SK-N-SH (cell line): ENCODE results near the gene WWOX. TPM values are rescaled to one million over a fixed set of nuclear protein-coding genes. Genes with fewer than 3 reads are reported as not detected.

ENCODE experiments used
- CTCF ChIA-PET: fragments of 300-600, 350-600 bp; formaldehyde crosslinking; extraction: SDS; loops from one replicate; lab custom pipeline; 2021; lab: Yijun Ruan, JAX
- POLR2A ChIA-PET: fragments of 350-600 bp; sonication (Branson Sonifier 250); formaldehyde crosslinking; extraction: SDS; loops from one replicate; lab custom pipeline; 2020; ENCODE audit warnings: antibody characterized with exemption, inconsistent platforms; lab: Yijun Ruan, JAX
- DNase-seq: peaks from one replicate; pipeline ENCODE4 v3.0.0; 2012
- H2AFZ ChIP-seq: fragments of 200-600 bp; sonication (generic); 2 replicates; pipeline ENCODE4 v1.8.1; 2016; ENCODE audit warnings: antibody characterized with exemption, mild to moderate bottlenecking, low read depth
- H3F3A ChIP-seq: fragments of 200-600 bp; sonication (generic); replicated peaks from 2 replicates; pipeline ENCODE3; 2016; ENCODE audit warnings: antibody characterized with exemption, mild to moderate bottlenecking; ENCODE audit not compliant: insufficient read depth
- H3K27ac ChIP-seq, 2 experiments: fragments of 200-500 bp in 1 of 2; fragments of 200-600 bp in 1 of 2; sonication (Bioruptor generic) in 1 of 2; sonication (generic), shearing (Covaris generic) in 1 of 2; 2 replicates each; pipeline versions ENCODE4 v1.5.1 to v1.6.1; 2014 to 2016; ENCODE audit warnings: low read depth in 2 of 2, inconsistent platforms in 1 of 2, low read length in 1 of 2, mild to moderate bottlenecking in 1 of 2, mixed read lengths in 1 of 2
- H3K27me3 ChIP-seq: fragments of 200-600 bp; sonication (generic), shearing (Covaris generic); 2 replicates; pipeline ENCODE4 v1.6.1; 2016; ENCODE audit warnings: mixed run types; ENCODE audit not compliant: insufficient read depth
- H3K36me3 ChIP-seq, 2 experiments: fragments of 200-500 bp in 1 of 2; fragments of 200-600 bp in 1 of 2; sonication (Bioruptor generic) in 1 of 2; sonication (generic) in 1 of 2; replicated peaks in 1 of 2; 2 replicates each; pipeline versions ENCODE3 to v1.5.1; 2014 to 2016; ENCODE audit warnings: low read length in 1 of 2, mild to moderate bottlenecking in 1 of 2; ENCODE audit not compliant: insufficient read depth in 2 of 2, control insufficient read depth in 1 of 2
- H3K4me1 ChIP-seq, 2 experiments: fragments of 200-500 bp in 1 of 2; fragments of 200-600 bp in 1 of 2; sonication (Bioruptor generic) in 1 of 2; sonication (generic), shearing (Covaris generic) in 1 of 2; 2 replicates each; pipeline versions ENCODE4 v1.5.1 to v1.6.1; 2014 to 2016; ENCODE audit warnings: low read depth in 1 of 2, low read length in 1 of 2, mixed run types in 1 of 2; ENCODE audit not compliant: insufficient read depth in 2 of 2, control insufficient read depth in 1 of 2
- H3K4me2 ChIP-seq: fragments of 200-600 bp; sonication (generic), shearing (Covaris generic); 2 replicates; pipeline ENCODE4 v1.6.1; 2017; ENCODE audit warnings: mixed run types
- H3K4me3 ChIP-seq, 2 experiments: fragments of 200-500 bp in 1 of 2; fragments of 200-600 bp in 1 of 2; sonication (Bioruptor generic) in 1 of 2; sonication (generic), shearing (Covaris generic) in 1 of 2; 2 replicates each; pipeline versions ENCODE4 v1.5.1 to v1.8.1; 2014 to 2016; ENCODE audit warnings: low read depth in 2 of 2, inconsistent platforms in 1 of 2, low read length in 1 of 2, mild to moderate bottlenecking in 1 of 2, mixed read lengths in 1 of 2, moderate library complexity in 1 of 2
- H3K79me2 ChIP-seq: fragments of 200-600 bp; sonication (generic); 2 replicates; pipeline ENCODE4 v1.8.1; 2017; ENCODE audit warnings: mild to moderate bottlenecking; ENCODE audit not compliant: insufficient read depth
- H3K9ac ChIP-seq: fragments of 200-600 bp; sonication (generic); 2 replicates; pipeline ENCODE4 v1.6.1; 2017; ENCODE audit warnings: mixed run types
- H3K9me2 ChIP-seq: fragments of 200-600 bp; sonication (generic); 2 replicates; pipeline ENCODE4 v1.6.1; 2017; ENCODE audit warnings: mixed run types
- H3K9me3 ChIP-seq: fragments of 200-600 bp; sonication (generic); 2 replicates; pipeline ENCODE4 v1.6.1; 2017; ENCODE audit warnings: mixed run types, mild to moderate bottlenecking, moderate library complexity
- H4K20me1 ChIP-seq: fragments of 200-600 bp; sonication (generic); 2 replicates; pipeline ENCODE4 v1.6.1; 2017; ENCODE audit warnings: mild to moderate bottlenecking, mixed run types; ENCODE audit not compliant: insufficient read depth
- CHD2 ChIP-seq: fragments of 150-350 bp; IDR thresholded peaks from 2 replicates; pipeline ENCODE4 v1.6.1; 2018; ENCODE audit warnings: low read length; ENCODE audit not compliant: partially characterized antibody
- ELF1 ChIP-seq: IDR thresholded peaks from 2 replicates; pipeline ENCODE4 v1.4.0; 2012
- EP300 ChIP-seq, 2 experiments: IDR thresholded peaks; 2 replicates each; pipeline versions ENCODE4 v1.4.0 to v1.6.1; 2012; ENCODE audit warnings: borderline replicate concordance in 1 of 2, low read depth in 1 of 2, low read length in 1 of 2
- EZH2phosphoT487 ChIP-seq: fragments of 200-600 bp; sonication (generic); IDR thresholded peaks from 2 replicates; pipeline ENCODE4 v1.6.1; 2017; ENCODE audit warnings: low read depth, mixed run types, mild to moderate bottlenecking, antibody characterized with exemption, moderate library complexity, borderline replicate concordance
- FOXM1 ChIP-seq: IDR thresholded peaks from 2 replicates; pipeline ENCODE4 v1.4.0; 2012; ENCODE audit warnings: low read depth, mild to moderate bottlenecking
- GABPA ChIP-seq: IDR thresholded peaks from 2 replicates; pipeline ENCODE4 v1.4.0; 2012; ENCODE audit warnings: low read depth, mild to moderate bottlenecking
- JUND ChIP-seq: IDR thresholded peaks from 2 replicates; pipeline ENCODE4 v1.4.0; 2012
- MEF2A ChIP-seq: IDR thresholded peaks from 2 replicates; pipeline ENCODE4 v1.4.0; 2012; ENCODE audit warnings: low read depth, borderline replicate concordance
- MXI1 ChIP-seq: IDR thresholded peaks from 2 replicates; pipeline ENCODE4 v1.6.1; 2012; ENCODE audit warnings: mild to moderate bottlenecking, low read depth, low read length, improper control_type of control experiment
- NFIC ChIP-seq: IDR thresholded peaks from 2 replicates; pipeline ENCODE4 v1.4.0; 2012; ENCODE audit warnings: borderline replicate concordance
- NRF1 ChIP-seq: IDR thresholded peaks from 2 replicates; pipeline ENCODE4 v1.6.1; 2012; ENCODE audit warnings: low read depth, mild to moderate bottlenecking, low read length
- RCOR1 ChIP-seq: fragments of 150-350 bp; IDR thresholded peaks from 2 replicates; pipeline ENCODE4 v1.6.1; 2017; ENCODE audit warnings: antibody characterized with exemption, low read length
- RXRA ChIP-seq: IDR thresholded peaks from 2 replicates; pipeline ENCODE4 v1.4.0; 2012; ENCODE audit warnings: low read depth, mild to moderate bottlenecking, borderline replicate concordance
- TCF12 ChIP-seq: IDR thresholded peaks from 2 replicates; pipeline ENCODE4 v1.4.0; 2012
- TEAD4 ChIP-seq: IDR thresholded peaks from 2 replicates; pipeline ENCODE4 v1.4.0; 2012; ENCODE audit warnings: mild to moderate bottlenecking, borderline replicate concordance; ENCODE audit not compliant: insufficient read depth
- YY1 ChIP-seq: IDR thresholded peaks from 2 replicates; pipeline ENCODE4 v1.4.0; 2012; ENCODE audit warnings: low read depth, mild to moderate bottlenecking
- WGBS: methylation state at CpG from one replicate; pipeline ENCODE4 v1.1.6; 2017; ENCODE audit warnings: low lambda C conversion rate; 5-methylcytosine and 5-hydroxymethylcytosine counted together
- polyA plus RNA-seq, 3 experiments: library from polyadenylated mRNA; depleted of rRNA; stranded (reverse); fragments of >200 nt; gene quantifications; 2 replicates each; pipeline ENCODE4 v1.2.3, GENCODE V29; 2012
- TF ChIP-seq, protein P1 (sequence below): IDR thresholded peaks from 2 replicates; pipeline ENCODE4; 2012
- TF ChIP-seq, protein P2 (sequence below): IDR thresholded peaks from 2 replicates; pipeline ENCODE4 v1.4.0; 2012; ENCODE audit warnings: low read depth, borderline replicate concordance
- TF ChIP-seq, protein P3 (sequence below): fragments of 200-600 bp; sonication (generic); IDR thresholded peaks from 2 replicates; pipeline ENCODE4 v1.6.1; 2017; ENCODE audit warnings: antibody characterized with exemption, mild to moderate bottlenecking, moderate library complexity

The WWOX gene
- polyA plus RNA-seq, 1 of the 3 experiments (the other 2 are of a cell fraction) = 10.8 TPM

DNA sequence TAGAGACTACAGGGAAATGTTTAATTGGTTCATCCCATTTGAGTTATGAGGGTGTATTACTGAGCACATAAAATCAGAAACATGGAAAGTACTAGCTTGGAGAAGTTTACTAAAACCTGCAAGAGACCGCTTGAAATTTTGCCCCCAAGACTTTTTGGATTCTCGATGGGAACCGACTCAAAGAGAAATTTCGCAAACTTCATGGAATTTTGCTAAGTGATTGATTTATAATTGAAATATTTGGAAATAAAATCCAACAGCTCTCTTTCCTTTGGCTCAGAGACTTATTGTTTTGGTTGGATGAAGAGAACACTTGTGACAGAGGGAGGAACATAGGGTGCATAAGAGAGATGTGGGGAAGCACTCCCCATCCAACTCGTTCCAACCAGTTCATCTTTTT is 574.4 kb downstream of the WWOX start:
- Histone ChIP-seq H3K4me1 (peaks cover 0 to 4% of the 10 kb centered on the region in 2 experiments; a peak in 1 of 4 replicates), H3F3A (no peaks in the 10 kb centered on the region), H2AFZ (no peak overlapping the region), H3K4me3 (no peak overlapping the region), H4K20me1 (no peaks in the 10 kb centered on the region), H3K9me2 (no peaks in the 10 kb centered on the region), H3K79me2 (no peaks in the 10 kb centered on the region), H3K4me2 (no peak overlapping the region), H3K27ac (no peak overlapping the region), H3K9me3 (no peaks in the 10 kb centered on the region), H3K27me3 (no peaks in the 10 kb centered on the region), H3K9ac (no peak overlapping the region), H3K36me3 (no peaks in the 10 kb centered on the region)
- DNase-seq = no peak
- POLR2A ChIA-PET = no interaction called here
- TF ChIP-seq TEAD4 = no peak
- TF ChIP-seq ELF1 = no peak
- TF ChIP-seq, protein P1, sequence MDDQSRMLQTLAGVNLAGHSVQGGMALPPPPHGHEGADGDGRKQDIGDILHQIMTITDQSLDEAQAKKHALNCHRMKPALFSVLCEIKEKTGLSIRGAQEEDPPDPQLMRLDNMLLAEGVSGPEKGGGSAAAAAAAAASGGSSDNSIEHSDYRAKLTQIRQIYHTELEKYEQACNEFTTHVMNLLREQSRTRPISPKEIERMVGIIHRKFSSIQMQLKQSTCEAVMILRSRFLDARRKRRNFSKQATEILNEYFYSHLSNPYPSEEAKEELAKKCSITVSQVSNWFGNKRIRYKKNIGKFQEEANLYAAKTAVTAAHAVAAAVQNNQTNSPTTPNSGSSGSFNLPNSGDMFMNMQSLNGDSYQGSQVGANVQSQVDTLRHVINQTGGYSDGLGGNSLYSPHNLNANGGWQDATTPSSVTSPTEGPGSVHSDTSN = no peak
- TF ChIP-seq CHD2 = no peak
- no peak for TF ChIP-seq EZH2phosphoT487
- TF ChIP-seq, protein P2, sequence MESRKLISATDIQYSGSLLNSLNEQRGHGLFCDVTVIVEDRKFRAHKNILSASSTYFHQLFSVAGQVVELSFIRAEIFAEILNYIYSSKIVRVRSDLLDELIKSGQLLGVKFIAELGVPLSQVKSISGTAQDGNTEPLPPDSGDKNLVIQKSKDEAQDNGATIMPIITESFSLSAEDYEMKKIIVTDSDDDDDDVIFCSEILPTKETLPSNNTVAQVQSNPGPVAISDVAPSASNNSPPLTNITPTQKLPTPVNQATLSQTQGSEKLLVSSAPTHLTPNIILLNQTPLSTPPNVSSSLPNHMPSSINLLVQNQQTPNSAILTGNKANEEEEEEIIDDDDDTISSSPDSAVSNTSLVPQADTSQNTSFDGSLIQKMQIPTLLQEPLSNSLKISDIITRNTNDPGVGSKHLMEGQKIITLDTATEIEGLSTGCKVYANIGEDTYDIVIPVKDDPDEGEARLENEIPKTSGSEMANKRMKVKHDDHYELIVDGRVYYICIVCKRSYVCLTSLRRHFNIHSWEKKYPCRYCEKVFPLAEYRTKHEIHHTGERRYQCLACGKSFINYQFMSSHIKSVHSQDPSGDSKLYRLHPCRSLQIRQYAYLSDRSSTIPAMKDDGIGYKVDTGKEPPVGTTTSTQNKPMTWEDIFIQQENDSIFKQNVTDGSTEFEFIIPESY = no peak
- no peak for TF ChIP-seq YY1
- no peak for TF ChIP-seq MXI1
- TF ChIP-seq NRF1 = no peak
- TF ChIP-seq EP300 (IDR thresholded peaks at IDR 0.05; ENCODE audit: borderline replicate concordance in 1 of 2, low read depth in 1 of 2, low read length in 1 of 2) = no peak
- TF ChIP-seq NFIC = no peak
- no peak for TF ChIP-seq RXRA
- no peak for TF ChIP-seq FOXM1
- TF ChIP-seq RCOR1 = no peak
- TF ChIP-seq TCF12 = no peak
- CTCF ChIA-PET = no interaction called here
- WGBS = 67% methylated on average over 5 of the region's 5 CpGs

DNA sequence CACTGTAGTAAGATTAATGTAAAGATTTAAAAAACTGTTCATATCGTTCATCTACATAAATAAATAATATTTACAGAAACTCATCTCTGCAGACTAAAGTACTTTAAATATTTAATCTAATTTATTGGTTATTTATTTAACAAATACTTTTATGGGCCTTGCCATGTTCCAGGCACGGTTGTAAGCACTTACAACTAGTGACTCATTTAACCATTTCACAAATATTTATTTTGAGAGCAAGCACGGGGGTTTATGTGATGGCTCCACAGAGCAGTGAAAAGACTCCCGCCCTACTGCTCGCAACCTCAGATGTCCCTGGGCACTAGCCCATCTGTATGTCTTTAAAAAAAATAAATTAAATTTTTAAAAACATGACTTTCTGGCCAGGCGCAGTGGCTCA is 575.9 kb downstream of the WWOX start:
- Histone ChIP-seq H3K4me1 (peaks cover 0 to 4% of the 10 kb centered on the region in 2 experiments; a peak in 1 of 4 replicates), H3K9ac (no peak overlapping the region), H3K4me3 (no peak overlapping the region), H2AFZ (no peak overlapping the region), H3K36me3 (no peaks in the 10 kb centered on the region), H3F3A (no peaks in the 10 kb centered on the region), H3K27ac (no peak overlapping the region), H3K9me3 (no peaks in the 10 kb centered on the region), H4K20me1 (no peaks in the 10 kb centered on the region), H3K4me2 (no peak overlapping the region), H3K9me2 (no peaks in the 10 kb centered on the region), H3K79me2 (no peaks in the 10 kb centered on the region), H3K27me3 (no peaks in the 10 kb centered on the region)
- ChIA-PET POLR2A (no interaction called here), CTCF (interaction anchor here (0.5 kb wide), 1 partner anchor 321 kb away, joined by 3 read pairs; no protein-coding TSS in a partner anchor)
- no peak for TF ChIP-seq MEF2A
- TF ChIP-seq, protein P2 = no peak
- TF ChIP-seq RXRA = no peak
- TF ChIP-seq, protein P1 = no peak
- no peak for TF ChIP-seq JUND
- TF ChIP-seq NRF1 = no peak
- TF ChIP-seq YY1 = no peak
- TF ChIP-seq, protein P3, sequence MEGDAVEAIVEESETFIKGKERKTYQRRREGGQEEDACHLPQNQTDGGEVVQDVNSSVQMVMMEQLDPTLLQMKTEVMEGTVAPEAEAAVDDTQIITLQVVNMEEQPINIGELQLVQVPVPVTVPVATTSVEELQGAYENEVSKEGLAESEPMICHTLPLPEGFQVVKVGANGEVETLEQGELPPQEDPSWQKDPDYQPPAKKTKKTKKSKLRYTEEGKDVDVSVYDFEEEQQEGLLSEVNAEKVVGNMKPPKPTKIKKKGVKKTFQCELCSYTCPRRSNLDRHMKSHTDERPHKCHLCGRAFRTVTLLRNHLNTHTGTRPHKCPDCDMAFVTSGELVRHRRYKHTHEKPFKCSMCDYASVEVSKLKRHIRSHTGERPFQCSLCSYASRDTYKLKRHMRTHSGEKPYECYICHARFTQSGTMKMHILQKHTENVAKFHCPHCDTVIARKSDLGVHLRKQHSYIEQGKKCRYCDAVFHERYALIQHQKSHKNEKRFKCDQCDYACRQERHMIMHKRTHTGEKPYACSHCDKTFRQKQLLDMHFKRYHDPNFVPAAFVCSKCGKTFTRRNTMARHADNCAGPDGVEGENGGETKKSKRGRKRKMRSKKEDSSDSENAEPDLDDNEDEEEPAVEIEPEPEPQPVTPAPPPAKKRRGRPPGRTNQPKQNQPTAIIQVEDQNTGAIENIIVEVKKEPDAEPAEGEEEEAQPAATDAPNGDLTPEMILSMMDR = no peak
- no peak for TF ChIP-seq GABPA
- no peak for TF ChIP-seq ELF1
- no peak for TF ChIP-seq EZH2phosphoT487
- DNase-seq = no peak
- WGBS = 52% methylated on average over 6 of the region's 6 CpGs
